HG02938 (cell line): ENCODE data around the gene CAP2.

Source experiments
- ATAC-seq: cut with Tn5 transposase; IDR thresholded peaks from one replicate; pipeline ENCODE4 v1.9.1; 2021; ENCODE audit warnings: mild to moderate bottlenecking, moderate library complexity; ENCODE audit not compliant: unreplicated experiment

Gene CAP2

GRCh38 chr6:17473554-17473953 is 80.2 kb downstream of the CAP2 start:
- ATAC-seq: no peak

DNA sequence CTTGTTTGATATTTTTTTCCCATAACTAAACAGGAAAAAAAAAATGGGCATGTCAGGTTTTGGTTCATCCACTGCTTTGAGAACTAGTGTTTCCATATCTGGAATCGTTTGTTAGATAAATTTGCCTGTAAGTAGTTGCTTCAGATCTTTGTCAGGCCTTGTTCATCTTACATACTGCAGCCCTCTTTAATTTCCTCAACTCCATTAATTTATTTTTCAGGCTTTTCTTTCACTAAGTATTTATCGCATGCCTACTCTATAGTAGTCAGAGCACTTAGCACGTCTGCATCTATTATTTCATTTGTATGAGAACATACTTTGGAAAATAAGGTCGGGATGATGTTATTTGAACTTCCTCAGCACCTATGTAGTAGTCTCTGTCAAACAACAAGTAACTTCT is 80.9 kb downstream of the CAP2 start:
- ATAC-seq: no peak

DNA sequence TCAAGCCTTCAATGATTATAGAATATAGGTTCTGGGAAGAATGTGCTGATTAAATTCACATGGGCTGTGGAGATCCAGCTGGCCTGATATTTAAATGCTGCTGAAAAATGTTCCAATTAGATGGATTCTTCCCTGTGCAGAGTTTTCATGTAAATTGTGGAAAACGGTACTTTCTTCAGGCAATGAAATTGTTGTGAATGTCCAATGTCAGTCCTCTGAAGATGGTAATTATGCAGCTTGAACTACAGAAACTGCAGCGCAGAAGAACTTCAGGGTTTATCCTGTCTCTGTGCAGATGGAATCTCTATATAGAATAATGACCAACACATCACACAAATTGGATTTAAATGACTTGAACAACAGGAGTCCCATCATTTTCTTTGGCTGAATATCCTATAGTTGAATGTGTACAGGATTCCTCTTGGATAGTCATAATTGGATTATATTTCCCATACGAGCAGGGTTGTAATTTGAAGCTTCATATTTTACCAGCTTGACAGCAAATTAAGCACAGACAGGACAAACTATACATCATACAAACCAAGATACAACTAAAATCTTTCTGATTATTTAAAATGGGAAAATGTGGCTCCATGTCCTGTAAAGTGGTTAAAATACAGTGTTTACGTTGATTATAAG is 82.3 kb downstream of the CAP2 start:
- no peak for ATAC-seq

- no peak for ATAC-seq
These were observed 83.1 kb downstream of the CAP2 start for GRCh38 chr6:17476511-17476910.

GRCh38 chr6:17477356-17477755 is 84.0 kb downstream of the CAP2 start:
- ATAC-seq: no peak

DNA sequence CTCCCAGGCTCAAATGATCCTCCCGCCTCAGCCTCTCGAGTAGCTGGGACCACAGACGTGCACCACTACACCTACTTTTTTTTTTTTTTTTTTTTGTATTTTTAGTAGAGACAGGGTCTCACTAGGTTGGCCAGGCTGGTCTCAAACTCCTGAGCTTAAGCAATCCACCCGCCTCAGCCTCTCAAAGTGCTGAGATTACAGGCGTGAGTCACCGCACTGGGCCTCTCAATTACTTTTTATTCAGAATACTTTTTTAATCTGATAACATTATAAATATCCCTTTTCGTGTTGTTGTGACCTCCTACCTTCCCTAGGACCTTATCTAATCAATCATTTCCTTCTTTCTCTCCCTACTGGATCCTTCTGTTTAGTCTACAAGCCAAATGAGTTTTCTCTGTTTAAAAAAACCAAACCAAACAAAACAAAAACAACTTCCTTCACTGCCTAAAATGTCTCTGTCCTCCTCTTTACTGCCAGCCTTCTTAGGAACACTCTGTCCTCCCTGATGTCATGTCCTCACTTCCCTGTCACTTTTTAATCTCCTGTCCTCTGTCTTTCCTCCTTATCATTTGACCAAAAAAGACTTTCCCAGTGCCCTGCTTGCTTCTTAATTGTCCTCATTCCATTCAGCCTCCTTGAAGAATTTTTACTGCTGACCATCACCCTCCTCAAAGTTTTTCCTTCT is 85.0 kb downstream of the CAP2 start:
- ATAC-seq: no peak

GRCh38 chr6:17478946-17479345 is 85.6 kb downstream of the CAP2 start:
- no peak for ATAC-seq

- ATAC-seq: no peak
These were observed 87.1 kb downstream of the CAP2 start for GRCh38 chr6:17480476-17480875.

- no peak for ATAC-seq
These were observed 89.3 kb downstream of the CAP2 start for GRCh38 chr6:17482711-17483110.

DNA sequence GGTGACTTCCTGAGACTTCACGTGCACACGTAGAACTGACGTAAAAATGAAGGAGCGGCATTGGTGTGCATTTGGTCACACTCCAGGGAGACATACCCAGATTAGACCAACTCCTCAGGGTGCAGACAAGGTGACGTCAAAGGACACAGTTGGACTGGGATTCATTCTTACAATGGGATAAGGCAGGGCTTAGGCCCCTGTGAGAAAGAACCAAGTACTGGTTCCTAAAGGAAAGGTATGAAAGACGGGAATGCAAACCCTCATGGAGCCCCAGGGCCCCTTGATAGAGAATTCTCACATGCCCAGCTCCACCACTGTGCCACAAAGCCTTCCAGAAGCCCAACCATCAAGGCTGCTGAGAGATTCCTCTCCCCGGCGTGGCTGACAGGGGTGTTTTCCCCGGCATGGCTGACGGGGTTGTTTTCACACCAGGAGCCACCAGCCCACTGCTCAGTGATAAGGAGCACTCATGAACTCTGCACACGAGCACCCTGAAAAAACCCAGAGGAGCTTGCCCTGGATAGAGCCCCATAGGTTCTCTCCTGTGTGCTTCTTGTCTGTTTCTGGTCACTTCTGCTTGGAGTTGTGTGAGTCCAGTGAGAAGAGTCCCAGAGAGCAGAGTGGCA is 90.1 kb downstream of the CAP2 start:
- ATAC-seq: no peak

GRCh38 chr6:17484201-17484849 is 90.9 kb downstream of the CAP2 start:
- no peak for ATAC-seq

DNA sequence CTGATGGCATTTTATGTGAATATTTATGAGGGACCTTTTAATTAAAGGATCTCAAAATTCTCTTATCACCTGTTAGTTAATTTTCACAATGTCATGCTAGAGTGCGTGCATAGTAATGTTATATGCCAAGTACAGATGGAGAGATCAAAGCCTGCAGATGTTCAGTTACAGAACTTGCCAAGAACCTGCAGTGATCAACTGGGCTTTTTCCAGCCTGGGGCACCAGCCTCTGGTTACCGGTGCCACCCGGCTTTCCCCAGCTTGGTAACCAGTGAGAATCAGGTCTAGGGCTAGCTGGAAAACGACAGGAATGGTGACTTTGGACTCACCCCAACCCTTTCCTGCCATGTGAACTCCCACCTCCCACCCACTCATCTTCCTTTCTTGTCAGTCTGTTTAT is 91.8 kb downstream of the CAP2 start:
- no peak for ATAC-seq

- ATAC-seq: no peak
These were observed 92.6 kb downstream of the CAP2 start for GRCh38 chr6:17485946-17486345.

DNA sequence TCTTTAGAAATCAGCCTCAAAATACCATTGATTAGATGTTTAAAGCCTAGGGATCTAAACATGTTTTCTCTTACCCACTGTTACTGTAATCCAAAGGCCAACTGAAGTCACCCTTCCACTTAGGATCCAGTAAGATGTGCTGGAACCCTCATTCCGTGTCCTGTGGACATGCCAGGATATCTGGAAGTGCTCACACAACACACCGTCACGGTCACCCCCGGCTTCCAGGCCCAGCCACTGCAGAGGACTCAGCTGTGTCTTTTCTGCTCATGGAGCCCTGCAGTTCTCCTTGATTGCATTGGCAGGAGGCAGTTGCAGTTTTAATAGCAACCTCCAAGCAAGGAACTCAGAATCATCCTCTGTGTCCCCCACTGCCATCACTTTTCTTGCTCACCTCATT is 93.3 kb downstream of the CAP2 start:
- ATAC-seq: no peak

DNA sequence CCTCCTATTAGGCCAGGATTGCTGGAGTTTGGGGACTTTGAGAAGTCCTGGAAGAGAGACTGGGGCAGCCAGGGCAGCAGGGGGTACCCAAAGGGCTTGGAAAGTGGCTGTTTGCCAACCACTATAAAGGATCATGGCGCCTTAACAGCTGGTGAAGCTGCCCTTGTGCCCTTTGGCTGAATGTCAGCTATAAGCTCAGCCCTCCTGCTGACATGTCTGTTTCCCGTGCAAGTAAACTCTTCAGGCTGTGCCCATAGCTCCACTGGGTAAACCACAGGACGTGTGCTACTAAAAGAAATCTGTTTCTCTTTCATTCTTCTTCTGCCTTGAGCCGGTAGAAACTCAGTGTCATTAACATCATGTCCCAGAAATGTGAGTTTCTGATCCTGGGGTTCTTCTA is 97.3 kb downstream of the CAP2 start:
- ATAC-seq: no peak

DNA sequence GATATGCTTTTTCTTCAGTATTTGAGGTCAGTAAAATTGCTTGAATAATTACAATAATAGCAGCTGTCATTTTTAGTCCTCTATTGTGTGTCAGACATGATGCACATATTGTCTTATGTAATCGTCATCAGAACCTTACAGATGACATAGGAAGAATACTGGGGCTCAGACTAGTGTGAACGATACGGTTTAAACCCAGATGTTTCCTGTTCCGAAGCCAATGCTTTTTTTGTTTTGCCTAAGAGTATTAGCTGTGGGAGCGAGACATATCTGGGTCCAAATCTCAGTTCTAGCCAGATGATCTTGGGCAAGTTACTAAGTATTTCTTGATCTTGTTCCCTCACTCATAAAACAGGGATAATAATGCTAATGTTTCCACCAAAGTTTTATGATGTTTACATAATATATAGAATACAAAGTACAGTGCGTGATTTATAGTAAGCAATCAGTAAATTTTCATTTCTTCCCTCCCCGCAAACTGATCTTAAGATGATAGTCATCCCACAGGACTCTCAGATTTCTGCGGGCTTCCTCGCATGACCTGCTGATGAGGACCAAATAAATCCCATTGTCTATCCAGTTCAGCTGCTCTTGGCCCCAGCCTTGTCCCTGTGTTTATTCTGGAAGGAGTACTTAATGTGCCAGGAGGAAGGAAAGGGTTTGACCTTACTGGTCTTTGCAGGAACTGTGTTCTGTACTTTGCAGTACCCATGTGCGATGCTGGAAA is 98.2 kb downstream of the CAP2 start:
- no peak for ATAC-seq

DNA sequence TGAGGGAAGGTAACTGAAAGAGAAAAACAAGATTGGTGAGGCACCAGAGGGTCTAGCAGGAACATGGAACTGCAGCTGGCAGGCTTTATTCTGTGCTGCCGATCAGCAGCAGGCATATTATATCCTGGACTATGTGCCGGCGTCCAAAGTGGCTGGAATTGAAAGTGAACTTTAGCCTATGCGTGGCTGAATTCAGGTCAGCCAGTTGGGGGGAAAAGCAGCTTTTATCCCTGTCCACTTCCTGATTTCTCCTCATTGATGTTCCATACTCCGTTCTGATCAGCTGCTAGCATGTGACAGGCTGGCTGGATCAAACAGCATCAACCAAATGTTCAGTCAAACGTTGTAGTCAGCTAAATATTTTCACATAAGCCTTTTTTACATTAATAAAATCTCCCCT is 99.0 kb downstream of the CAP2 start:
- ATAC-seq: no peak

DNA sequence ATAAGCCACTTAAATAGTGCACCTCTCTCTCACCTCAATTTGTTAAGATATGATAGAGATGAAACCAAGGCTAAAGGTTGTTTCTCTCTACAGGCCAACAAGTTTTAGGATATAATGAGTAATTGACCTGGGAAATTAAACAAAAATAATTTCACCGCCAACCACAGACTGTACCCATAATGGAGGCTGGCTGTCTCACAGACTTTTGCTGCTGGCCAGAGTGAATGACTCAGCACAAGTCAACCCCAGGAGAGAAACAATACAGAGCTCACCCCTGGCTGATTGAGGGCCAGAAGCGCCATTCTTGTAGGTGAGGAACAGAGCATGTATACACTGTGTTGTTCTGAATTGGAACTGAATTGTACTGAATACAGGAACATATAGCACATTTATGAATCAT is 99.9 kb downstream of the CAP2 start:
- no peak for ATAC-seq

DNA sequence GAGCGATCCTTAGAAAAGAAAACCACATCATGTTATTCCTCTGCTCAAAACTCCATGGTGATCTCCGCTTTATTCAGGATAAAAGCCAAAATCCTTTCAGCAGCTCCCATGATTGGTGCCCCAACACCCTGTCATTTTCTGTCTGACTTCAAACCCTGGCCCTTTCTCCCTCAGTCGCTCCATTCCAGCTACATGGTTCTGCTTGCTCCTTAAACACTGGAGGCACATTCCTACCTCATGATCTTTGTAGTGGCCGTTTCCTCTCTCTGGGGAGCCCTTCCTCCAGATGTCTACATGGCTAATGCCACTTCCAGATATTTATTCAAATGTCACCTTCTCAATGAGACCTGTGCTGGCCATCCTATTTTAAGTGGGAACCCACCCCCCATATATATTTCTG is 100.8 kb downstream of the CAP2 start:
- ATAC-seq: no peak

- no peak for ATAC-seq
These were observed 101.5 kb downstream of the CAP2 start for GRCh38 chr6:17494919-17495318.

DNA sequence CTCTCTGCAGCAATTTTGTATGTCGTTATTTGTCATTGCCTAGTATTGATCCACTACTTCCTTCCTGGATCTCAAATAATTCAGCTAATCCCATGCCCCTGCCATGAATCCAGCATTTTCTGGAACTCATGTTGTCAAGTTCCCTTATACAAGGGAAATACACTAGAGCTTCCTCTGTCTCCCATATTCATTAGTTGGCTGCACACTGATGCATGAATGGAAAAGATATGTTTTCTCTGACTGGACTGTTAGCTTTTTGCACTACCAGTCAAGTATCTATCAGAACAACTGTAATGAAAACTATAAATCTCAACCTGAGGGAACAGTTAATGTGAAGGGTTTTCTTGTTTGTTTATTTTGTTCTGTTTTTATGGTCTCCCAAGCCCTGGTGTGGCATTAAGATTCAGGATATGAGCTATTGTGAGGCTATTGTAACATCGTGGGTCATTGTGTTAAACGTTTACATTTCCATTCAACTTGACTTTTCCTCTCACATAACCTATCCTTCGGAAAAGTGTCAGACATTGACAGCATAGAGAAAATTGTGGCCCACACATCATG is 104.2 kb downstream of the CAP2 start:
- ATAC-seq: no peak
